ENCODE measurements around the gene KCNH2. TPM values are rescaled to one million over a fixed set of nuclear protein-coding genes. Genes with fewer than 3 reads are reported as not detected.
"Not testable (repeated sequence)": the region's sequence is repeated elsewhere in the genome, so short reads cannot be mapped to it uniquely, and the experiment has no call there.

The KCNH2 gene
- total and polyA plus RNA-seq, 5 donors = 113 to 163 (median 132) TPM

GRCh38 chr7:150914966-150915365 is 63.2 kb downstream of the KCNH2 start:
- H3K9me3 ChIP-seq (ENCODE audit: control insufficient read depth, low read length) = no peaks in the 10 kb centered on the region
- WGBS = 74% methylated on average over 6 of the region's 6 CpGs
- no peak overlapping the region for H3K27ac ChIP-seq (ENCODE audit: low read length)
- no peaks in the 10 kb centered on the region for H3K27me3 ChIP-seq (ENCODE audit: control insufficient read depth, insufficient read depth)
- intact Hi-C loops (cut with DNase I) = no loop called here
- no peak for DNase-seq
- H3K4me1 ChIP-seq (ENCODE audit: control insufficient read depth, insufficient read depth, low read length) = no peaks in the 10 kb centered on the region
- no peak overlapping the region for H3K4me3 ChIP-seq (ENCODE audit: low read length)
- ATAC-seq = no peak

GRCh38 chr7:150914196-150914595 is 63.9 kb downstream of the KCNH2 start:
- DNase-seq (no peak), ATAC-seq (no peak)
- H3K4me1 ChIP-seq (ENCODE audit: control insufficient read depth, insufficient read depth, low read length) = no peaks in the 10 kb centered on the region
- no peak overlapping the region for H3K4me3 ChIP-seq (ENCODE audit: low read length)
- WGBS = 87% methylated on average over 6 of the region's 6 CpGs
- no peaks in the 10 kb centered on the region for H3K9me3 ChIP-seq (ENCODE audit: control insufficient read depth, low read length)
- H3K27me3 ChIP-seq (ENCODE audit: control insufficient read depth, insufficient read depth) = no peaks in the 10 kb centered on the region
- no peak overlapping the region for H3K27ac ChIP-seq (ENCODE audit: low read length)
- intact Hi-C loops (cut with DNase I) = no loop called here

DNA sequence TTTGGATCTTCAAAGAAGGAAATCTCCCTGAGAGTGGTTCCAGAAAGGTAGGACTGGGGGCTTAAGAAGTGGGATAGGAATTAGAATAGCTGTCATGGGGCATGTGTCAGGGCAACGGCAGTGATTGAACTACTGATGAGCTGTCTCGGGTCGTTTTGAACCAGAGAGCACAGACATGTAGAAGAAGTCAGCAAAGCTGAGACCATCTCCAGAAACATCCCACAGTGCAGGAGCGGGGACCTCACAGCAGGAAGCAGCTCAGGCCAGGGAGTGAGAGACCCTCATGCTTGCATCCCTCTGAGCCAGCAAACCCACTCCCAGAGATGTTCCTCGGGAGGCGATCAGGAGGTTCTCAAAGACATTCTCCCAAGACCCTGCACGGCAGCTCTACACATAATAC is 65.7 kb downstream of the KCNH2 start:
- no peak for DNase-seq
- H3K27ac ChIP-seq (ENCODE audit: low read length) = no peak overlapping the region
- H3K4me1 ChIP-seq (ENCODE audit: control insufficient read depth, insufficient read depth, low read length) = no peaks in the 10 kb centered on the region
- no peak overlapping the region for H3K4me3 ChIP-seq (ENCODE audit: low read length)
- 67% methylated on average over 7 of the region's 7 CpGs for WGBS
- H3K9me3 ChIP-seq (ENCODE audit: control insufficient read depth, low read length) = no peaks in the 10 kb centered on the region
- intact Hi-C loops (cut with DNase I) = no loop called here
- no peak for ATAC-seq
- no peaks in the 10 kb centered on the region for H3K27me3 ChIP-seq (ENCODE audit: control insufficient read depth, insufficient read depth)

DNA sequence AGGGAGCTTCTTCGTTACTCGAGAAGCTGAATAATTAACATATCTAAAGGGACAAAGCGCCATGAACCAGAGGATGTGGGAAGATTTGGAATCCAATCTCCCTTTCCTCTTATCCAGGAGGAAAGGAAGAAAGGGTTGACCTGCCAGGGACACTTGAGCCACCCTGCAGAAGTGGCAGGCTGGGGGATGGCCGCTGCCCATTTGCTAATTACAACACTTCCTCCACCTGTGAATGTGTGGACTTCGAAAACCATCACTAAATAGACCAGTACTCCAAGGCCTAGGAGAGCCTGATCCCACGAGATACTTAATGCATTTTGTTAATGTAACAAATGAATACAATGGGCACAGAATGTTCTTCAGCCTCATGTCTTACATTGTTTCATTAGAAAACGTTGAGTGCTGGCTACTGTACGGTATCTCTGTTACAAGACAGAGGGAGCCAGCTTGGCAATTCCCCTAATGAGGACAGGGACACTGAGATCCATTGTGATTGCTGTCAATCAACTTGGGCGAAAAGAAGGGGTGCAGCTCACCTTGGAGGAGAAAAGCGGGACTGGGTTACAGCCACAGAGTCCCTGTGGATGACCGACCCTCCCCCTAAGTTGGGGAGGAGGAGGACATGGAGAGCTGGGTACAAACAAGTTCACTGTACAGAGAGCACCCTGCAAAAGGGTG is 66.4 kb downstream of the KCNH2 start:
- DNase-seq (no peak), ATAC-seq (no peak)
- Histone ChIP-seq H3K27me3 (ENCODE audit: control insufficient read depth, insufficient read depth) (no peaks in the 10 kb centered on the region), H3K4me1 (ENCODE audit: control insufficient read depth, insufficient read depth, low read length) (no peaks in the 10 kb centered on the region), H3K27ac (ENCODE audit: low read length) (no peak overlapping the region), H3K9me3 (ENCODE audit: control insufficient read depth, low read length) (no peaks in the 10 kb centered on the region), H3K4me3 (ENCODE audit: low read length) (no peak overlapping the region)
- WGBS = 69% methylated on average over 11 of the region's 11 CpGs
- intact Hi-C loops (cut with DNase I) = no loop called here

DNA sequence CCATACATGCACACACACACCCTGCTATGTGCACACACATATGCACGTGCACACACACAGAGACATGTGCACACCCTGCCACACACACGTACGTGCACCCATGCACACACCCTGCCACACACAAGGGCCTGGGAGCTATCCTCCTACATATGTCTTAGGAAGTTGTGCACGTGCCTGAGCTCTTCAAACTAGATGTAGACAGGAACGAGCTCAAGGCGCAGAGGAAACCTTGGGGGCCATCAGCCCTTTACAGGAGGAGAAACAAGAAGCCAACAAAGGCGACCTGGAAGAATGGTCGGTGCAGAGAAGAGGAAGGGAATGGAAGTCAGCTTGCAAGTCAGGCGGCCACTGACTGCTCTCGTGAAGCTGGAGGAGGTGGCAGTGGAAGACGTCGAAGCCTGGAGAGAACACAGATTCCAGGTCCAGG is 67.1 kb downstream of the KCNH2 start:
- 47% methylated on average over 12 of the region's 12 CpGs for WGBS
- ATAC-seq = peak in 1 of 2 donors; percentile 29
- DNase-seq = no peak
- Histone ChIP-seq H3K4me3 (ENCODE audit: low read length) (no peak overlapping the region), H3K27ac (ENCODE audit: low read length) (no peak overlapping the region), H3K27me3 (ENCODE audit: control insufficient read depth, insufficient read depth) (no peaks in the 10 kb centered on the region), H3K4me1 (ENCODE audit: control insufficient read depth, insufficient read depth, low read length) (no peaks in the 10 kb centered on the region), H3K9me3 (ENCODE audit: control insufficient read depth, low read length) (no peaks in the 10 kb centered on the region)
- intact Hi-C loops (cut with DNase I) = no loop called here

DNA sequence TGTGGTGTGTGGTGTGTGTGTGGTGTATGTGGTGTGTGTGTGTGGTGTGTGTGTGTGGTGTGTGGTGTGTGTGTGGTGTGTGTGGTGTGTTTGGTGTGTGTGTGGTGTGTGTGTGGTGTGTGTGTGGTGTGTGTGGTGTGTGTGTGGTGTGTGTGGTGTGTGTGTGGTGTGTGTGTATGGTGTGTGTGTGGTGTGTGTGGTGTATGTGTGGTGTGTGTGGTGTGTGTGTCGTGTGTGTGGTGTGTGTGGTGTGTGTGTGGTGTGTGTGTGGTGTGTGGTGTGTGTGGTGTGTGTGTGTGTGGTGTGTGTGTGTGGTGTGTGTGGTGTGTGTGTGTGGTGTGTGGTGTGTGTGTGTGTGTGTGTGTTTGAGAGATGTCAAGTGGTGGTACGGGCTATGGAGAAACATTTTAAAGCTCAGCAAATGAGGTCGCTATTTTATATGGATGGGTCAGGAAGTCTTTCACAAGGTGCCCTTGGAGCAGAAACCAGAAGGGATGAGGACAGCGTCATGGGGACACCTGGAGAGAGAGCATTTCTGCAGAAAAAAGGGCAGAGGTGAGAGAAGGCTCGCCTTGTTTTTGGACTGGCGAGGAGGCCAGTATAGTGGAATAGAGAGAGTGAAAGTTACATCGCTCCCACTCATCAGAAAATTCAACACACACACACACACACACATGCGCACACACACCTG is 67.7 kb downstream of the KCNH2 start:
- H3K27ac ChIP-seq (ENCODE audit: low read length); H3K9me3 ChIP-seq (ENCODE audit: control insufficient read depth, low read length); intact Hi-C loops (cut with DNase I); H3K4me3 ChIP-seq (ENCODE audit: low read length); H3K27me3 ChIP-seq (ENCODE audit: control insufficient read depth, insufficient read depth); ATAC-seq; H3K4me1 ChIP-seq (ENCODE audit: control insufficient read depth, insufficient read depth, low read length); DNase-seq: not testable (repeated sequence)
- 73% methylated on average over 8 of the region's 8 CpGs for WGBS

GRCh38 chr7:150909200-150909995 is 68.7 kb downstream of the KCNH2 start:
- no peaks in the 10 kb centered on the region for H3K9me3 ChIP-seq (ENCODE audit: control insufficient read depth, low read length)
- no peak for DNase-seq
- intact Hi-C loops (cut with DNase I) = loop anchor here in 1 of 4 donors (10.0 kb wide), 1 partner anchor 45 kb away; no protein-coding TSS in a partner anchor
- no peak for ATAC-seq
- WGBS = 69% methylated on average over 8 of the region's 8 CpGs
- no peak overlapping the region for H3K4me3 ChIP-seq (ENCODE audit: low read length)
- H3K27me3 ChIP-seq (ENCODE audit: control insufficient read depth, insufficient read depth) = no peaks in the 10 kb centered on the region
- H3K27ac ChIP-seq (ENCODE audit: low read length) = no peak overlapping the region
- H3K4me1 ChIP-seq (ENCODE audit: control insufficient read depth, insufficient read depth, low read length) = peaks cover under 1% of the 10 kb centered on the region

GRCh38 chr7:150908173-150908572 is 69.9 kb downstream of the KCNH2 start:
- no peaks in the 10 kb centered on the region for H3K27me3 ChIP-seq (ENCODE audit: control insufficient read depth, insufficient read depth)
- ATAC-seq = no peak
- DNase-seq = no peak
- intact Hi-C loops (cut with DNase I) = loop anchor here in 1 of 4 donors (10.0 kb wide), 1 partner anchor 47 kb away; no protein-coding TSS in a partner anchor
- H3K27ac ChIP-seq (ENCODE audit: low read length) = no peak overlapping the region
- peaks cover 3% of the 10 kb centered on the region for H3K4me1 ChIP-seq (ENCODE audit: control insufficient read depth, insufficient read depth, low read length)
- H3K4me3 ChIP-seq (ENCODE audit: low read length) = no peak overlapping the region
- H3K9me3 ChIP-seq (ENCODE audit: control insufficient read depth, low read length) = no peaks in the 10 kb centered on the region
- WGBS = 78% methylated on average over 2 of the region's 2 CpGs

DNA sequence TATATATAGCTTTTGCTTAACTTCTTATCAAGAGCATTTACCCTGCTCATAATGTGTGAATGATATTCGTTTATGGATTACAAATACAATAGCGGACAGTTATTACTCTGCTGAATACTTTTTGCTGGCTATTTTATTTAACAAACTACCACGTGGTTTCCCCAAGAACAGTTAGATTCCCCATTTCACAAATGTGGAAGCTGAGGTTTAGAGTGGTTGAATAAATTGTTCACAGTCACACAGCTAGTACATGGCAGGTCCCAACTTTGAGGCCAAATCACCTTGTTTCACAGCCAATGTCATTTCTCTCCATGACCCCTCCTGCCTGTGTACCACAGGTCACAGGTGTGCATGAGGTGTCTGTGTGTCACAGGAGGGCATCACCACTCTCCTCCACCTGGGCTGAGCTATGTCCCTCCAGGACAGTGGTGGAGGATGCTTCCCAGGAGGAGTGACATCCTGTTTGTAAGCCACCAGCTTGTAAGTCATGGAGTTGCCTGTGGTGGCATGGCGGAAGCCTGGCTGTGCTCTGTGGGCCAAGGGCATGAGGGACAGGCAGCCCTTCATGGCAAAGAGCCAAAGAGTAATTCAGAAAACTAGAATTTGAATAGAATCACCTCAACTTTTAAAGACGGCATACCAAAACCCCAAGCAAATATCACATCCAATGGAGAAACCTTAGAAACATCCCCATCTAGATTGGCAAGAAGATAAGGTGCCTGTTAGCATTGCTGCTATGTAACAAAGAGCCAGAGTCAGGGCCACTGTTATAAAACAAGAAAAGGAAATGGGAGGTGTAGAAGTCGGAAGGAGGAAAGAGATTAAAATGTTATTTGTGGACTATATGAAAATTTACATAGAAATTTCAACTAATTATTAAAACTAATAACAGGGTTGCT is 73.9 kb downstream of the KCNH2 start:
- no peaks in the 10 kb centered on the region for H3K27me3 ChIP-seq (ENCODE audit: control insufficient read depth, insufficient read depth)
- ATAC-seq = peak in 1 of 2 donors; percentile 7
- intact Hi-C loops (cut with DNase I) = loop anchor here in 1 of 4 donors (10.0 kb wide), 1 partner anchor 51 kb away; no protein-coding TSS in a partner anchor
- no peak overlapping the region for H3K27ac ChIP-seq (ENCODE audit: low read length)
- 61% methylated on average over 6 of the region's 6 CpGs for whole genome bisulfite sequencing
- H3K9me3 ChIP-seq (ENCODE audit: control insufficient read depth, low read length) = no peaks in the 10 kb centered on the region
- no peak for DNase-seq
- no peak overlapping the region for H3K4me3 ChIP-seq (ENCODE audit: low read length)
- peaks cover 3% of the 10 kb centered on the region for H3K4me1 ChIP-seq (ENCODE audit: control insufficient read depth, insufficient read depth, low read length)

- no peaks in the 10 kb centered on the region for H3K27me3 ChIP-seq (ENCODE audit: control insufficient read depth, insufficient read depth)
- no peak overlapping the region for H3K4me3 ChIP-seq (ENCODE audit: low read length)
- peaks cover 3% of the 10 kb centered on the region for H3K4me1 ChIP-seq (ENCODE audit: control insufficient read depth, insufficient read depth, low read length)
- DNase-seq = peak; percentile 72 to 88 (median 86)
- ATAC-seq = peak; percentile 88 to 90
- WGBS = 46% methylated on average over 12 of the region's 12 CpGs
- H3K27ac ChIP-seq (ENCODE audit: low read length) = peak overlapping the region; percentile 5
- H3K9me3 ChIP-seq (ENCODE audit: control insufficient read depth, low read length) = no peaks in the 10 kb centered on the region
- intact Hi-C loops (cut with DNase I) = loop anchor here in 1 of 4 donors (10.0 kb wide), 1 partner anchor 51 kb away; no protein-coding TSS in a partner anchor
These were observed 74.5 kb downstream of the KCNH2 start for GRCh38 chr7:150903606-150904005.
